ENCODE measurements around the gene GDNF.

DNA sequence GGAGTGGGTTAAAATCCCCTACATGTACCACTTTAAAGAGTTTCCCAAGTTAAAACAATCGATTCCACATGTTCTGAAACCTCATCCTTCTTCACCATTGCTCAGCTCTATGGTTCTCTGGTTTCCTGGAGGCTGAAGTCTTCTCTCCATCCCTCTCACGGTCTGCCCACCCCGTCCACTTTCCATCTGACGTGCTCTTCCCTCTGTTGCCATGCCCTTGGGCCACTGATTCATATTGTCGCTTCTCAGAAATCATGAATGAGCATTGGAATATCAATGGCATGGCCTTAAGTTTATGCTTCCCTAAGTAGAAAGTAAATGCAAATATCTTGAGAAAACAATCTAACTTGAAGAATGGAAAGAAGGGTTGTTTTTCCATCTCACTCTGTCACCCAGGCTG is 30.9 kb downstream of the GDNF start:
- TF ChIP-seq POLR2AphosphoS5 (IDR thresholded peaks at IDR 0.05; ENCODE audit: low read depth, low read length), result no peak
- no peak for TF ChIP-seq SIN3A (IDR thresholded peaks at IDR 0.05; ENCODE audit: borderline replicate concordance, insufficient read depth, low read length)
